Peyer's patch (tissue), 4 donors: ENCODE results near the gene RAD18. TPM values are rescaled to one million over a fixed set of nuclear protein-coding genes. Genes with fewer than 3 reads are reported as not detected.

Experiments used
- DNase-seq, 3 donors: peaks; one replicate each; pipeline ENCODE4 v3.0.0-alpha.2; 2017 to 2019
- H3K27ac ChIP-seq, 4 donors: fragments of 200-600 bp; sonication (generic); one replicate each; pipeline ENCODE4 v1.5.1; 2016 to 2019
- H3K27me3 ChIP-seq, 2 donors: fragments of 200-600 bp; sonication (generic); one replicate each; pipeline ENCODE4 v1.5.1; 2019
- H3K36me3 ChIP-seq, 3 donors: fragments of 200-600 bp; sonication (generic); one replicate each; pipeline ENCODE4 v1.5.1; 2016 to 2019
- H3K4me1 ChIP-seq, 4 donors: fragments of 200-600 bp; sonication (generic); one replicate each; pipeline ENCODE4 v1.5.1; 2016 to 2019
- H3K4me3 ChIP-seq, 4 donors: fragments of 200-600 bp; sonication (generic); 1 replicate in 3 of 4; 2 replicates in 1 of 4; pipeline ENCODE4 v1.5.1; 2016 to 2019; ENCODE audit warnings: mild to moderate bottlenecking in 1 of 4
- H3K9me3 ChIP-seq, 4 donors: fragments of 200-600 bp; sonication (generic); one replicate each; pipeline ENCODE4 v1.5.1; 2016 to 2019; ENCODE audit warnings: mild to moderate bottlenecking in 1 of 4
- POLR2A ChIP-seq, 2 donors: fragments of 450-650 bp; IDR thresholded peaks; one replicate each; pipeline ENCODE4 v1.5.1; 2017; ENCODE audit warnings: antibody characterized with exemption in 2 of 2, mild to moderate bottlenecking in 2 of 2, moderate library complexity in 2 of 2
- total RNA-seq, 4 donors: library from RNA; depleted of rRNA; stranded (reverse); fragments of >200 nt; gene quantifications; one replicate each; pipeline ENCODE4 v1.1.0, GENCODE V29; 2016
- TF ChIP-seq, protein P1 (sequence below), 6 experiments: fragments of 450-650 bp in 4 of 6; fragments of 200-600 bp in 2 of 6; sonication (generic) in 1 of 6; IDR thresholded peaks; one replicate each; pipeline ENCODE4 v1.5.1; 2017 to 2019; ENCODE audit warnings: antibody characterized with exemption in 6 of 6, mild to moderate bottlenecking in 3 of 6, moderate library complexity in 1 of 6

RAD18 gene
- total RNA-seq, 4 donors from 2014 or later, result 6.5 to 26.4 (median 10.3) TPM

DNA sequence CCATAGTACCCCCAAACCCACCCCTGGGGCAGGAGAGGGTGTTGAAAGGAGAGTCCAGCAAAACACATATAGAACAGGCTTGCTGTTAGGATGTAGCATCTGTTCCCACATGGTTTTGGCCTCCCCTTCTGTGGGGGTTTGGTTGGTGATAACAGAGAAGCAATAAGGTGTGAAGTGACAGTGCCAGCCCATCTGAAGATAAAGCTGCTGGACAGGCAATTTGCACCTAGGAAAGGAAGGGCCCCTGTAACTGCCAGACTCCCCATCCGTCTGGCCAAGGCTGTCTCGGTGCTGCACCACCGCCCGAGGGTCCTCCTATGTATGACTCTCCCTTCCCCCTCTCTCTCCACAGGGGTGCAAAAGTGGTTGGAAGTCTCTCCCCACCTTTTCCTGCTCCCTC, 99.4 kb downstream of the RAD18 start:
- TF ChIP-seq, protein P1, sequence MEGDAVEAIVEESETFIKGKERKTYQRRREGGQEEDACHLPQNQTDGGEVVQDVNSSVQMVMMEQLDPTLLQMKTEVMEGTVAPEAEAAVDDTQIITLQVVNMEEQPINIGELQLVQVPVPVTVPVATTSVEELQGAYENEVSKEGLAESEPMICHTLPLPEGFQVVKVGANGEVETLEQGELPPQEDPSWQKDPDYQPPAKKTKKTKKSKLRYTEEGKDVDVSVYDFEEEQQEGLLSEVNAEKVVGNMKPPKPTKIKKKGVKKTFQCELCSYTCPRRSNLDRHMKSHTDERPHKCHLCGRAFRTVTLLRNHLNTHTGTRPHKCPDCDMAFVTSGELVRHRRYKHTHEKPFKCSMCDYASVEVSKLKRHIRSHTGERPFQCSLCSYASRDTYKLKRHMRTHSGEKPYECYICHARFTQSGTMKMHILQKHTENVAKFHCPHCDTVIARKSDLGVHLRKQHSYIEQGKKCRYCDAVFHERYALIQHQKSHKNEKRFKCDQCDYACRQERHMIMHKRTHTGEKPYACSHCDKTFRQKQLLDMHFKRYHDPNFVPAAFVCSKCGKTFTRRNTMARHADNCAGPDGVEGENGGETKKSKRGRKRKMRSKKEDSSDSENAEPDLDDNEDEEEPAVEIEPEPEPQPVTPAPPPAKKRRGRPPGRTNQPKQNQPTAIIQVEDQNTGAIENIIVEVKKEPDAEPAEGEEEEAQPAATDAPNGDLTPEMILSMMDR (IDR thresholded peaks at IDR 0.05), result no peak
- no peak for TF ChIP-seq POLR2A (IDR thresholded peaks at IDR 0.05)
- no peak overlapping the region for H3K4me3 ChIP-seq
- no peaks in the 10 kb centered on the region for H3K36me3 ChIP-seq
- no peaks in the 10 kb centered on the region for H3K4me1 ChIP-seq
- H3K9me3 ChIP-seq, result no peaks in the 10 kb centered on the region
- no peak for DNase-seq
- no peaks in the 10 kb centered on the region for H3K27me3 ChIP-seq
- H3K27ac ChIP-seq, result no peak overlapping the region

DNA sequence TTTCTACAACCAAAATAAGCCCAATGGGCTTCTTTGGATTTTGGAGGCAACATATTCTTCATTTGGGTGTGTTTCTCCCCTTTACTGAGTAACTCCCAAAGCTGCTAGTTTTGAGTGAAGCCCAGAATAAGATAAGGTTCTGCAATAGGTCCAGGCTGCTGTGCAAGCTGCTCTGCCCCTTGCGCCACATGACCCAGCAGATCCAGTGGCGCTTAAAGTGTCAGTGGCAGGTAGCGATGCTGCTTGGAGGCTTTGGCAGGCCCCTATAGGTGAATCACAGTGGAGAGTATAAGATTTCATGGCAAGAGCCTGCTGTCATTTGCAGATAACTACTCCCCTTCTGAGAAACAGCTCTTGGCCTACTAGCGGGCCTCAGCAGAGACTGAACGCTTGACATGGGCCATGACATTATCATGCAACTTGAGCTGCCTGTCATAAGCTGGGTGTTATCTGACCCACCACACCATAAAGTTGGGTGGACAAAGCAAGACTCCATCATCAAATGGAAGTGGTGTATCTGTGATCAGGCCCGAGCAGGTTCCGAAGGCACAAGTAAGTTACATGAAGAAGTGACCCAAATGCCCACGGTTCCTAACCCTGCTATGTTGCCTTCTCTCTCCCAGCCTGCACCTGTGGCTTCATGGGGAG, 105.4 kb downstream of the RAD18 start:
- Histone ChIP-seq H3K27me3 (no peaks in the 10 kb centered on the region), H3K4me3 (no peak overlapping the region), H3K9me3 (no peaks in the 10 kb centered on the region), H3K36me3 (no peaks in the 10 kb centered on the region), H3K4me1 (no peaks in the 10 kb centered on the region), H3K27ac (no peak overlapping the region)
- no peak for TF ChIP-seq POLR2A (IDR thresholded peaks at IDR 0.05)
- TF ChIP-seq, protein P1 (IDR thresholded peaks at IDR 0.05), result no peak
- no peak for DNase-seq

DNA sequence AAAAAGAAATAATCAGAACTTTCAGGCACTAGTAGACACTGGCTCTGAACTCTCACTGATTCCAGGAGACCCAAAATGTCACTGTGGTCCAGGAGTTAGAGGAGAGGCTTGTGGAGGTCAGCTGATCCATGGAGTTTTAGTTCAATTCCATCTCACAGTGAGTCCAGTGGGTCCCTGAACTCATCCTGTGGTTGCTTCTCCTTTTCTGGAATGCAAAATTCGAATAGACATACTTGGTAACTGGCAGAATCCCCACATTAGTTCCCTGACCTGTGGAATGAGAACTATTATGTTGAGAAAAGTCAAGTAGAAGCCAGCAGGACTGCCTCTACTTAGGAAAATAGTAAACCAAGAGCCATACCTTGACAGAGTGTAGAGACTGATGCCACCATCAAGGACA, 106.6 kb downstream of the RAD18 start:
- no peaks in the 10 kb centered on the region for H3K27me3 ChIP-seq

DNA sequence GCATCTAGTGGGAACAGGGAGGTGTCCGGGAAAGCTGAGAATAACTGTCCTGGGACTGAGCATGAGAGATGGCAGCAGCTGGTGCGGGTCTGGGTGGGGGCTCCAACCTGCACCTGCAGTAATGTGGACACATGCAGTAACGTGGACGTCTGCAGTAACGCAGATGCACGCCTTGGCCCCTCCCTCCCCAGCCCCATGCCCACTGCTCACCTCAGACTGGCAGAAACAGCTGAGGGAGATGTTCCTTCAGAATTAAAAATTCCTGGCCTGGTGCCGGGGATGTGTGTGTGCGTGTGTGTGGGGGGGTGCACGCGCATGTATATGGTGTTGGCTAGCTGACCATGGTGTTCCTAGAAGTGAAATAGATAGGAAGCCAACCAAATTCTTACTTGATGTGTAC, 107.2 kb downstream of the RAD18 start:
- no peak overlapping the region for H3K27ac ChIP-seq
- no peaks in the 10 kb centered on the region for H3K4me1 ChIP-seq
- H3K27me3 ChIP-seq, result no peaks in the 10 kb centered on the region
- no peak for DNase-seq
- no peaks in the 10 kb centered on the region for H3K9me3 ChIP-seq
- TF ChIP-seq, protein P1 (IDR thresholded peaks at IDR 0.05), result no peak
- TF ChIP-seq POLR2A (IDR thresholded peaks at IDR 0.05), result no peak
- H3K36me3 ChIP-seq, result no peaks in the 10 kb centered on the region
- H3K4me3 ChIP-seq, result no peak overlapping the region

More for the DNA sequence above, 106.6 kb downstream of the RAD18 start:
- no peak for DNase-seq
- H3K4me3 ChIP-seq, result no peak overlapping the region
- H3K9me3 ChIP-seq, result no peaks in the 10 kb centered on the region
- H3K36me3 ChIP-seq, result no peaks in the 10 kb centered on the region
- no peaks in the 10 kb centered on the region for H3K4me1 ChIP-seq
- no peak overlapping the region for H3K27ac ChIP-seq
- TF ChIP-seq, protein P1 (IDR thresholded peaks at IDR 0.05), result no peak
- TF ChIP-seq POLR2A (IDR thresholded peaks at IDR 0.05), result no peak

DNA sequence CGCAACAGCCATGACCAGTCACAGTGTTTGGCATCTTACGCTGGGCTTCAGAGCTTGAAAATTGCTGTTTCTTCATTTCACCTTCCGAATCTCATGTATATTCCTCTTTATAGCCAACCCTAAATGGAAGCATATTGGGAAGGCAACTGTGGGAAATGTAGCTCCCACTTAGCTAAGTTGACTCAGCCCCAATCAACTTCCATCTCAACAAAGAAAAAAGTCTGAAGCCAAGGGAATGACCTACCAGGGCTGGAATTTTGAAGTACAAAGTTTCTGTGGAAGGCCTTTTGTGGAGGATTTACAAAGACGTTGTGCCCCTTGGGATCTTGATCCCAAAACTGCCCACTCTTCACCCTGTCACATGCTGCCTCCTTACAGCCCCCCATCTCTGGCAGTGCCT, 108.6 kb downstream of the RAD18 start:
- Histone ChIP-seq H3K36me3 (no peaks in the 10 kb centered on the region), H3K9me3 (no peaks in the 10 kb centered on the region), H3K27me3 (no peaks in the 10 kb centered on the region), H3K4me3 (no peak overlapping the region), H3K4me1 (no peaks in the 10 kb centered on the region), H3K27ac (no peak overlapping the region)
- TF ChIP-seq, protein P1 (IDR thresholded peaks at IDR 0.05), result no peak
- no peak for TF ChIP-seq POLR2A (IDR thresholded peaks at IDR 0.05)
- DNase-seq, result no peak

DNA sequence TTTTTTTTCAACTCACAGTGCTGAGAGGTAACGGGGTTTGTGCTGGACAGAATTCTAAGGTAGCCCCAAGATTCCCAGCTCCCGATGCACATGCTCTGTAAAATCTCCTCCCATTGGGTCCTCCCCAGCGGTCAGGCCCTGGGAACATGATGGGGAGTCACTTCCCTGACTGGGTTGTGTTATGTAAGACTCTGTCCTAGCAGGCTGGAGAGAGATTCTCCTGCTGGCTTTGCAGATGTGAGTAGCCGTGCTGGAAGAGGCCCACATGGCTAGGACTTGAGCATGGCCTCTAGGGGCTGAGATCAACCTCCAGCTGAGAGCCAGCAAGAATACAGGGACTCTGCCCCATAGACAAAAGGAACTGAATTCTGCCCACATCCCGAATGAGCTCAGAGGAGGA, 110.2 kb downstream of the RAD18 start:
- H3K27ac ChIP-seq, result no peak overlapping the region
- no peaks in the 10 kb centered on the region for H3K4me1 ChIP-seq

More for the DNA sequence above, 110.2 kb downstream of the RAD18 start:
- TF ChIP-seq, protein P1 (IDR thresholded peaks at IDR 0.05), result no peak
- TF ChIP-seq POLR2A (IDR thresholded peaks at IDR 0.05), result no peak
- no peaks in the 10 kb centered on the region for H3K27me3 ChIP-seq
- no peak overlapping the region for H3K4me3 ChIP-seq
- H3K36me3 ChIP-seq, result no peaks in the 10 kb centered on the region
- no peaks in the 10 kb centered on the region for H3K9me3 ChIP-seq
- no peak for DNase-seq
